Endothelial cell (in vitro differentiated cells): ENCODE data around the gene LRRC4. TPM values are rescaled to one million over a fixed set of nuclear protein-coding genes. Genes with fewer than 3 reads are reported as not detected.
A peak's percentile ranks its signal among the peaks of the same experiment; 100 is the strongest.

Experiments used
- DNase-seq: peaks from one replicate; pipeline ENCODE4 v3.0.0; 2021; ENCODE audit warnings: low spot score
- H3K27ac Mint-ChIP-seq: one replicate; pipeline ENCODE4 v1.8.0; 2021; ENCODE audit warnings: mixed read lengths, inconsistent platforms; ENCODE audit not compliant: unreplicated experiment
- H3K27me3 Mint-ChIP-seq: one replicate; pipeline ENCODE4 v1.8.0; 2021; ENCODE audit warnings: mild to moderate bottlenecking, moderate library complexity, mixed read lengths, inconsistent platforms; ENCODE audit not compliant: unreplicated experiment
- H3K36me3 Mint-ChIP-seq: one replicate; pipeline ENCODE4 v1.8.0; 2021; ENCODE audit warnings: mild to moderate bottlenecking, low read depth, mixed read lengths, inconsistent platforms; ENCODE audit not compliant: unreplicated experiment
- H3K4me1 Mint-ChIP-seq: one replicate; pipeline ENCODE4 v1.8.0; 2021; ENCODE audit warnings: mild to moderate bottlenecking, mixed read lengths, inconsistent platforms; ENCODE audit not compliant: unreplicated experiment
- H3K4me3 Mint-ChIP-seq: one replicate; pipeline ENCODE4 v1.8.0; 2021; ENCODE audit warnings: mild to moderate bottlenecking, mixed read lengths, inconsistent platforms; ENCODE audit not compliant: unreplicated experiment
- H3K9me3 Mint-ChIP-seq: one replicate; pipeline ENCODE4 v1.8.0; 2021; ENCODE audit warnings: mixed read lengths, inconsistent platforms; ENCODE audit not compliant: unreplicated experiment
- total RNA-seq: library from RNA; stranded (reverse); fragmentation: NEBNext Ultra II Directional; extraction: Animal tissue kit (Norgen Biotek cat#: 25700); gene quantifications from one replicate; pipeline ENCODE4 v1.2.1, GENCODE V29; 2021; ENCODE audit not compliant: unreplicated experiment
- TF ChIP-seq, protein P1 (sequence below): fragments of 200-600 bp; sonication (generic); IDR thresholded peaks from one replicate; pipeline ENCODE4 v1.5.0; 2021; ENCODE audit warnings: antibody characterized with exemption; ENCODE audit not compliant: unreplicated experiment

Gene LRRC4
- total RNA-seq, 1 donor from 2014 or later, result 297 TPM

DNA sequence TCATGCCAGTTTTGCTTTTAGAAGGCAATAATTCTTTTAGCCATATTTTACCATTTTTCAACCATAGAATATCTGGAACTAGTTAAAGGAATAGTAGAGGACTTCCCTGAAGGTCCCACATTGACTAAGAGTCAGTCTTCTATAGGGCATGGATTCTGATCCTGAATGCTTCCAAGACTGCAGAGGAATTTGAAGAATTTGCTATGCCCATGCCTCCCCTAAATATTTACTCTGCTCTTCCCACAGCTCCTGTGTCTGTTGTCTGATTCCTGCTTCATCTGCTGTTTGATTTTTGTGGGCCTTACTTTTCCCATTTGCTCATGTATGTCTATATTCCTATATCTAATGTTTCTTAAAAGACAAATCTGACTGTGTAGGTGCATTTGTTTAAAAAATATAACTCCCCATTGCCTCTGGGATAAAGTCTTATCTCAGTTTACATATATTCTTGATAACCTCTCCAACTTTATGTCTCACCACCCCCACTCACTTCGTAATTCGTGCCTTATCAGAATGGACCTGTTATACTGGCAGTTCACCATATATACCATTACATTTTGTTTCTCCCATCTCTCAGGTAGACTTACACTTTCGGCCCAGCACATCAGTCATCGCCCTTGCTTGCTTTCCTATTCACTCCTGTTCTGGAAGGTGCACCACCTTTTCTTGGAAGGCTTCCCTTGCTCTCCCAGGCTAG is 33.9 kb downstream of the LRRC4 start:
- peaks cover 24% of the 10 kb centered on the region for H3K27me3 Mint-ChIP-seq
- peaks cover 54% of the 10 kb centered on the region for H3K36me3 Mint-ChIP-seq
- TF ChIP-seq, protein P1, sequence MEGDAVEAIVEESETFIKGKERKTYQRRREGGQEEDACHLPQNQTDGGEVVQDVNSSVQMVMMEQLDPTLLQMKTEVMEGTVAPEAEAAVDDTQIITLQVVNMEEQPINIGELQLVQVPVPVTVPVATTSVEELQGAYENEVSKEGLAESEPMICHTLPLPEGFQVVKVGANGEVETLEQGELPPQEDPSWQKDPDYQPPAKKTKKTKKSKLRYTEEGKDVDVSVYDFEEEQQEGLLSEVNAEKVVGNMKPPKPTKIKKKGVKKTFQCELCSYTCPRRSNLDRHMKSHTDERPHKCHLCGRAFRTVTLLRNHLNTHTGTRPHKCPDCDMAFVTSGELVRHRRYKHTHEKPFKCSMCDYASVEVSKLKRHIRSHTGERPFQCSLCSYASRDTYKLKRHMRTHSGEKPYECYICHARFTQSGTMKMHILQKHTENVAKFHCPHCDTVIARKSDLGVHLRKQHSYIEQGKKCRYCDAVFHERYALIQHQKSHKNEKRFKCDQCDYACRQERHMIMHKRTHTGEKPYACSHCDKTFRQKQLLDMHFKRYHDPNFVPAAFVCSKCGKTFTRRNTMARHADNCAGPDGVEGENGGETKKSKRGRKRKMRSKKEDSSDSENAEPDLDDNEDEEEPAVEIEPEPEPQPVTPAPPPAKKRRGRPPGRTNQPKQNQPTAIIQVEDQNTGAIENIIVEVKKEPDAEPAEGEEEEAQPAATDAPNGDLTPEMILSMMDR, result no peak
- no peak for DNase-seq
- H3K27ac Mint-ChIP-seq, result peak overlapping the region; percentile 45
- H3K4me3 Mint-ChIP-seq, result peak overlapping the region; percentile 45
- peaks cover 65% of the 10 kb centered on the region for H3K4me1 Mint-ChIP-seq
- H3K9me3 Mint-ChIP-seq, result no peaks in the 10 kb centered on the region

DNA sequence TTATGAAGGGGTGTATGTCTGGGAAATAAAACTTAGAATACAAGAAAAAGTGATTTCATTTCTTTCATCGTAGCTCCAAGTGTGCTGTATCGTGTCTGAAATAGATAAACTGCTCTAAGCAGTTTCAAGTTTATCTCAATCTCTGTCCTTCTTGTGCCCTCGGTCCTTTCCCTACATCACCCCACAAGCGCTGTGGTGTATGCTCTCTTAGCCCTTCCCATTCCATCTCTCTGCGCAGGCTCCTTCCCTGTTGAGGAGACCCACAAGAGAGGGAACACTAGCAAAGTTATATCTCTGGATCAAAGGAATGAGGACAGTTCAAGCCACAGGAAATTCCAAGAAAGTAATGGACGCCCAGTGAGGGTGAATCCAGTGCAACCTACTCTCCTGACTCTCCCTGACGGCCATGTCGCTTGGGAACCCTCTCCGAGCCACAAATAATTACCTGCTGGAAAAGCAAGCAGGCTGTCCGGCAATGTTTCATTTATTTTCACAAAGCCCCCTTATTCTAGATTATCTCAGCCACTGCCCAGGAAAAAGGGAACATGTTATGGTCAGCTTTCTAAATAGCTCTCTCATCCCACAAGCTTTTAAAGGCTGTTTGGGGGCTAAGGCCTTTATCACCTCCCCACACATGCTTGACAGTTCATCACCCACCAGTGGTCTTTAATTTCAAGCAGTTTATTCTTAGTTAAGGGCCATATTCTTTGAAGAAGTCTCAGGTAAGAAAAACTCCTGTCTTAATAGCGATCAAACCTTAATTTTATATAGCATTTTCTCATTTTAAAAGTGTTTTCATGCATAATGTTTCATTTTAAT is 34.8 kb downstream of the LRRC4 start:
- Mint-ChIP-seq H3K4me1 (peaks cover 68% of the 10 kb centered on the region), H3K9me3 (no peaks in the 10 kb centered on the region), H3K36me3 (peaks cover 59% of the 10 kb centered on the region), H3K4me3 (no peak overlapping the region), H3K27ac (peak overlapping the region; percentile 45), H3K27me3 (peaks cover 24% of the 10 kb centered on the region)
- DNase-seq, result no peak
- TF ChIP-seq, protein P1, result no peak

DNA sequence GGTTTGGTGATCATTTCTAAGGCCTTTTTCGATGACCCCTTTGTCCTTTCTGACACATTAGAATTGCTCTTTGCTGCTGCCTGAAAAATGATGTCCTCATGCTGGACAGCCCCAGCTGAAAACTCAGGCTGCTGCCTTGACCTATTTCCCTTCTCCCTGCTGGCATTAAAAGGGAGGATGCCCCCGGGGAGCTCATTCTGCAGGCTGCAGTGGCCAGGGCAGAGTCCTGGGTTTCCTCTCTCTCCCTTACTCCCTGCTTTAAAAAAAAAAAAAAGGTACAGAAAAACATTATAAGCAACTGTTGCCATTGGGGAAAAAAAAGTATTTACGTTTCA is 35.4 kb downstream of the LRRC4 start:
- Mint-ChIP-seq H3K36me3 (peaks cover 59% of the 10 kb centered on the region), H3K4me3 (no peak overlapping the region), H3K27me3 (peaks cover 27% of the 10 kb centered on the region), H3K9me3 (no peaks in the 10 kb centered on the region), H3K27ac (peak overlapping the region; percentile 54), H3K4me1 (peaks cover 74% of the 10 kb centered on the region)
- TF ChIP-seq, protein P1, result no peak
- no peak for DNase-seq

DNA sequence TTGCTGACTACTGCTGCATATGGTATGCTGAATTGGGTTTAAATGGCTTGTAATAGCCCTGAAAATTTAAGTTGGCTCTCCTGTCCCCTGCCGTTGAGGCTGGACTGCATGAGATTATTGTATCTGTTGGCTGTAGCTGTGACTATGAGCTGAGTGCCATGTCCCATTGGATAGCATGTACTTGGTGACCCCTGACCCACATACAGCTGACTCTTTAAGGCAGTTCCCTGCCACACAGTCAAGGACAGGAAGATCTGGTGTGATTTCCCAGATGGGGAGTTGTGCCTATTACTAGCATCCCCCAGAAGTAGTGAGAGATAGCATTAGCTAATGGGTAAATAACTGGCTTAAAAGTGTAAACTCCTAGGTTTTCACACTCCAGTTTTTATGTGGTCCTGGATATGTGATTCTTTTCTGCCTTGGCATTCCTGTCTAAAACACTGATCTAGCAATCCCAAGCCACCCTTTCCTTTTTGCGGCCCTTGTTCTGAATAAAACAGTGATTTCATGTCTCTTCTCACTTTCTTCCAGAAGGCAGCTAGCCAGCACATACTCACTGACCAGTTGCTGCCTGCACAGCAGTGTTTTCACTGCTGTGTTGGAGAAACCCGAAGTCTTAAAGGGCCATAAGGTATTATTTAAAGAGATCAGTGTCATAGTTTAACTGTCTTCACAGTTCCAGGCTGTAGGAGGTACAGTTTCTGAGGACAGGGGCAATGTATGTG is 35.9 kb downstream of the LRRC4 start:
- Mint-ChIP-seq H3K27ac (peak overlapping the region; percentile 16), H3K9me3 (no peaks in the 10 kb centered on the region), H3K4me3 (peak overlapping the region; percentile 64), H3K27me3 (peaks cover 27% of the 10 kb centered on the region), H3K36me3 (peaks cover 55% of the 10 kb centered on the region), H3K4me1 (peaks cover 74% of the 10 kb centered on the region)
- DNase-seq, result no peak
- TF ChIP-seq, protein P1, result no peak
